Endothelial cell of umbilical vein (primary cell): ENCODE measurements around the gene CCL8. TPM values are rescaled to one million over a fixed set of nuclear protein-coding genes. Genes with fewer than 3 reads are reported as not detected.

Experiments used
- BruUV-seq: library from RNA; stranded (reverse); fragments of 400-500 nt; replicated peaks from 2 replicates; lab custom pipeline; 2021; lab: Mats Ljungman, UMichigan
- CTCF ChIA-PET: fragments of 300-600, 350-600 bp; sonication (Branson Sonifier 250); formaldehyde crosslinking; loops from one replicate; lab custom pipeline; 2021; ENCODE audit warnings: antibody characterized with exemption, inconsistent platforms; lab: Charles Lee
- POLR2A ChIA-PET: fragments of 300-600, 350-600 bp; sonication (Branson Sonifier 250); formaldehyde crosslinking; loops from one replicate; lab custom pipeline; 2021; ENCODE audit warnings: antibody characterized with exemption, inconsistent platforms; lab: Charles Lee
- DNase-seq: peaks from one replicate; pipeline ENCODE4 v3.0.0-alpha.2; 2011; ENCODE audit warnings: low read depth, low spot score
- FAIRE-seq: peaks from 2 replicates; lab custom pipeline; 2011; peaks lifted over from hg19 to GRCh38; lab: Jason Lieb, UNC
- H2AFZ ChIP-seq: 2 replicates; pipeline ENCODE4 v1.6.0; 2012; ENCODE audit warnings: low read depth, low read length, control low read depth, inconsistent platforms
- H3K27ac ChIP-seq: 2 replicates; pipeline ENCODE4 v1.5.1; 2011; ENCODE audit warnings: low read depth, mild to moderate bottlenecking, control low read depth, low read length, moderate library complexity; ENCODE audit not compliant: insufficient read depth
- H3K27me3 ChIP-seq, 2 experiments: 2 replicates each; pipeline versions ENCODE4 v1.6.0 to v1.6.1; 2011; ENCODE audit warnings: low read length in 2 of 2, mixed read lengths in 1 of 2; ENCODE audit not compliant: control insufficient read depth in 2 of 2, insufficient read depth in 2 of 2
- H3K36me3 ChIP-seq, 2 experiments: 2 replicates in 1 of 2; 3 replicates in 1 of 2; pipeline ENCODE4 v1.5.1; 2011; ENCODE audit warnings: low read length in 2 of 2, mild to moderate bottlenecking in 1 of 2, moderate library complexity in 1 of 2; ENCODE audit not compliant: control insufficient read depth in 2 of 2, insufficient read depth in 2 of 2; ENCODE audit errors: extremely low read depth in 1 of 2
- H3K4me1 ChIP-seq: 3 replicates; pipeline ENCODE4 v1.5.1; 2011; ENCODE audit warnings: mild to moderate bottlenecking, low read length; ENCODE audit not compliant: control insufficient read depth, insufficient read depth; ENCODE audit errors: extremely low read depth
- H3K4me2 ChIP-seq: 2 replicates; pipeline ENCODE4 v1.6.1; 2011; ENCODE audit warnings: low read length, control low read depth, mixed read lengths; ENCODE audit not compliant: insufficient read depth
- H3K4me3 ChIP-seq, 3 experiments: fragments of 200-600 bp in 1 of 3; sonication (generic), shearing (Covaris generic) in 1 of 3; replicated peaks in 1 of 3; 2 replicates each; pipeline ENCODE4 v1.5.1; 2011 to 2016; ENCODE audit warnings: control low read depth in 3 of 3, low read length in 3 of 3, mild to moderate bottlenecking in 2 of 3, inconsistent platforms in 1 of 3, low read depth in 1 of 3, moderate library complexity in 1 of 3; ENCODE audit not compliant: insufficient read depth in 1 of 3
- H3K79me2 ChIP-seq: 2 replicates; pipeline ENCODE4 v1.6.0; 2012; ENCODE audit warnings: low read length, inconsistent platforms; ENCODE audit not compliant: control insufficient read depth, insufficient read depth
- H3K9ac ChIP-seq: replicated peaks from 2 replicates; pipeline ENCODE3; 2011; ENCODE audit warnings: low read length, control low read depth; ENCODE audit not compliant: insufficient read depth; ENCODE audit errors: extremely low read depth
- H3K9me1 ChIP-seq: replicated peaks from 3 replicates; pipeline ENCODE4 v1.6.0; 2011; ENCODE audit warnings: mild to moderate bottlenecking, low read length; ENCODE audit not compliant: control insufficient read depth, insufficient read depth; ENCODE audit errors: extremely low read depth
- H3K9me3 ChIP-seq: replicated peaks from 2 replicates; pipeline ENCODE4 v1.5.1; 2012; ENCODE audit warnings: low read length, inconsistent platforms; ENCODE audit not compliant: control insufficient read depth, insufficient read depth
- H4K20me1 ChIP-seq: replicated peaks from 2 replicates; pipeline ENCODE3; 2011; ENCODE audit warnings: mild to moderate bottlenecking, low read length; ENCODE audit not compliant: control insufficient read depth, insufficient read depth; ENCODE audit errors: extremely low read depth
- CTCF ChIP-seq, 2 donors: IDR thresholded peaks; 1 replicate in 1 of 2; 2 replicates in 1 of 2; pipeline ENCODE4 v1.5.1; 2011; ENCODE audit warnings: low read length in 2 of 2, mild to moderate bottlenecking in 2 of 2, moderate library complexity in 2 of 2, control low read depth in 1 of 2, inconsistent platforms in 1 of 2, low read depth in 1 of 2; ENCODE audit not compliant: insufficient read depth in 1 of 2; ENCODE audit errors: extremely low read depth in 1 of 2
- EZH2 ChIP-seq: IDR thresholded peaks from 2 replicates; pipeline ENCODE4 v1.6.1; 2012; ENCODE audit warnings: borderline replicate concordance, low read depth, mild to moderate bottlenecking, moderate library complexity, low read length, inconsistent platforms; ENCODE audit not compliant: severe bottlenecking
- FOS ChIP-seq: IDR thresholded peaks from 2 replicates; pipeline ENCODE4 v1.6.1; 2011; ENCODE audit warnings: mild to moderate bottlenecking, low read length, moderate library complexity, borderline replicate concordance; ENCODE audit not compliant: insufficient read depth
- GATA2 ChIP-seq: IDR thresholded peaks from 2 replicates; pipeline ENCODE4 v1.7.0; 2011; ENCODE audit warnings: low read depth, mild to moderate bottlenecking, moderate library complexity, mixed read lengths, low read length; ENCODE audit not compliant: insufficient read length, insufficient read depth
- JUN ChIP-seq: IDR thresholded peaks from 2 replicates; pipeline ENCODE4 v1.6.1; 2011; ENCODE audit warnings: borderline replicate concordance, low read depth; ENCODE audit not compliant: insufficient read length, insufficient read depth
- MAX ChIP-seq: IDR thresholded peaks from 2 replicates; pipeline ENCODE4 v1.6.1; 2011; ENCODE audit not compliant: insufficient read depth, insufficient read length
- MYC ChIP-seq: IDR thresholded peaks from one replicate; pipeline ENCODE4 v1.6.1; 2011; ENCODE audit warnings: mild to moderate bottlenecking, low read depth, low read length
- POLR2A ChIP-seq: IDR thresholded peaks from 2 replicates; pipeline ENCODE4 v1.6.1; 2012; ENCODE audit warnings: low read depth, mild to moderate bottlenecking, control low read depth, low read length
- POLR2AphosphoS5 ChIP-seq: IDR thresholded peaks from 2 replicates; pipeline ENCODE4 v1.6.1; 2012; ENCODE audit warnings: low read depth, mild to moderate bottlenecking, control low read depth, low read length, moderate library complexity; ENCODE audit not compliant: insufficient read depth
- dilution Hi-C: fragments of 300-500 bp; cut with MboI; formaldehyde crosslinking; loops from one replicate; pipeline ENCODE4 v1.15.0; 2019; ENCODE audit warnings: low sequenced_read_pairs; ENCODE audit not compliant: extremely low pct_ligation_motif_present
- intact Hi-C: fragments of 100-400 bp; cut with micrococcal nuclease; formaldehyde crosslinking; loops from one replicate; pipeline ENCODE4 v1.10.0; 2022
- polyA plus RNA-seq, 4 experiments: library from polyadenylated mRNA; depleted of rRNA in 3 of 4; stranded (reverse) in 3 of 4; unstranded in 1 of 4; fragments of >200 nt; gene quantifications; 2 replicates each; pipeline versions ENCODE4 v1.2.1 to v1.2.3, GENCODE V29; 2011 to 2012; ENCODE audit warnings: missing spikeins in 1 of 4
- total RNA-seq: library from RNA; stranded (reverse); gene quantifications from 2 replicates; pipeline ENCODE4 v1.2.3, GENCODE V29; 2021

CCL8 gene
- total and polyA plus RNA-seq, 2 donors (not counting 3 experiments of a cell fraction or from before 2014, with no cell fraction given), result not detected

GRCh38 chr17:34366529-34367107 is 47.4 kb downstream of the CCL8 start:
- Histone ChIP-seq H3K79me2 (no peaks in the 10 kb centered on the region), H3K4me2 (no peak overlapping the region), H3K9me1 (no peaks in the 10 kb centered on the region), H3K4me1 (peaks cover 8% of the 10 kb centered on the region), H3K27me3 (no peaks in the 10 kb centered on the region), H4K20me1 (no peaks in the 10 kb centered on the region), H3K4me3 (no peak overlapping the region), H3K9me3 (no peaks in the 10 kb centered on the region), H3K27ac (no peak overlapping the region), H3K36me3 (no peaks in the 10 kb centered on the region), H3K9ac (no peak overlapping the region), H2AFZ (peak overlapping the region; percentile 7)
- TF ChIP-seq POLR2AphosphoS5, result no peak
- no peak for TF ChIP-seq JUN
- TF ChIP-seq CTCF (IDR thresholded peaks at IDR 0.05; ENCODE audit: extremely low read depth in 1 of 2, insufficient read depth in 1 of 2, low read depth in 1 of 2, low read length in 2 of 2), result no peak
- TF ChIP-seq MYC, result no peak
- no peak for TF ChIP-seq POLR2A
- no peak for TF ChIP-seq FOS
- no peak for TF ChIP-seq MAX
- TF ChIP-seq EZH2, result no peak
- TF ChIP-seq GATA2, result no peak
- intact Hi-C loops, result no loop called here
- DNase-seq (peak; percentile 46), FAIRE-seq (peak; percentile 40)
- dilution Hi-C loops, result no loop called here
- no TSS peak for BruUV-seq
- ChIA-PET POLR2A (no interaction called here), CTCF (interaction anchor here (0.8 to 2.6 kb wide), 10 partner anchors 10 to 272 kb away, joined by 3 to 8 read pairs (median 4); no protein-coding TSS in a partner anchor)
